Measurements from ENCODE around the gene SLC4A3. TPM values are rescaled to one million over a fixed set of nuclear protein-coding genes. Genes with fewer than 3 reads are reported as not detected.

The SLC4A3 gene
- polyA plus RNA-seq, 1 experiment, result 12.1 TPM

GRCh38 chr2:219629976-219630695 is 2.7 kb downstream of the SLC4A3 start:
- TF ChIP-seq CTCF (IDR thresholded peaks at IDR 0.05; ENCODE audit: insufficient read depth, low read depth, low read length), result no peak
- no peak for DNase-seq (ENCODE audit: low read depth)
- CTCF ChIA-PET, result interaction anchor here (0.6 to 1.5 kb wide), 3 partner anchors 12 to 885 kb away, joined by 3 to 10 read pairs (median 3); partner anchors contain the start of gene OBSL1
- POLR2A ChIA-PET, result interaction anchor here (0.6 kb wide), 1 partner anchor 11 kb away, joined by 3 read pairs; no protein-coding TSS in a partner anchor
- no peaks in the 10 kb centered on the region for H3K27me3 ChIP-seq (ENCODE audit: control insufficient read depth, insufficient read depth, low read length)
- H3K4me3 ChIP-seq (ENCODE audit: low read depth, low read length), result no peak overlapping the region
- peaks cover 7% of the 10 kb centered on the region for H3K36me3 ChIP-seq (ENCODE audit: control insufficient read depth, insufficient read depth, low read length)

GRCh38 chr2:219630770-219631405 is 3.5 kb downstream of the SLC4A3 start:
- Histone ChIP-seq H3K4me3 (ENCODE audit: low read depth, low read length) (no peak overlapping the region), H3K36me3 (ENCODE audit: control insufficient read depth, insufficient read depth, low read length) (peaks cover 7% of the 10 kb centered on the region), H3K27me3 (ENCODE audit: control insufficient read depth, insufficient read depth, low read length) (no peaks in the 10 kb centered on the region)
- CTCF ChIA-PET, result interaction anchor here (0.6 to 3.1 kb wide), 4 partner anchors 11 to 884 kb away, joined by 3 to 20 read pairs (median 6); partner anchors contain the start of gene OBSL1
- no peak for TF ChIP-seq CTCF (IDR thresholded peaks at IDR 0.05; ENCODE audit: insufficient read depth, low read depth, low read length)
- POLR2A ChIA-PET, result no interaction called here
- DNase-seq (ENCODE audit: low read depth), result no peak

- ChIA-PET CTCF (interaction anchor here (3.1 kb wide), 1 partner anchor 10 kb away, joined by 20 read pairs; no protein-coding TSS in a partner anchor), POLR2A (no interaction called here)
- peaks cover 7% of the 10 kb centered on the region for H3K36me3 ChIP-seq (ENCODE audit: control insufficient read depth, insufficient read depth, low read length)
- no peak for TF ChIP-seq CTCF (IDR thresholded peaks at IDR 0.05; ENCODE audit: insufficient read depth, low read depth, low read length)
- no peaks in the 10 kb centered on the region for H3K27me3 ChIP-seq (ENCODE audit: control insufficient read depth, insufficient read depth, low read length)
- no peak for DNase-seq (ENCODE audit: low read depth)
- H3K4me3 ChIP-seq (ENCODE audit: low read depth, low read length), result no peak overlapping the region
Measured at GRCh38 chr2:219631406-219631891, 4.0 kb downstream of the SLC4A3 start.

- Histone ChIP-seq H3K4me3 (ENCODE audit: low read depth, low read length) (no peak overlapping the region), H3K27me3 (ENCODE audit: control insufficient read depth, insufficient read depth, low read length) (no peaks in the 10 kb centered on the region), H3K36me3 (ENCODE audit: control insufficient read depth, insufficient read depth, low read length) (peaks cover 7% of the 10 kb centered on the region)
- CTCF ChIA-PET, result interaction anchor here (1.0 to 3.1 kb wide), 2 partner anchors 9 to 10 kb away, joined by 3 to 20 read pairs; no protein-coding TSS in a partner anchor
- no peak for DNase-seq (ENCODE audit: low read depth)
- no peak for TF ChIP-seq CTCF (IDR thresholded peaks at IDR 0.05; ENCODE audit: insufficient read depth, low read depth, low read length)
- POLR2A ChIA-PET, result no interaction called here
Measured at GRCh38 chr2:219631904-219632759, 4.7 kb downstream of the SLC4A3 start.

All from BJ (cell line).